K562 (cell line): ENCODE measurements around the gene TXNRD2. TPM values are rescaled to one million over a fixed set of nuclear protein-coding genes. Genes with fewer than 3 reads are reported as not detected.

Source experiments
- ARID3A ChIP-seq: IDR thresholded peaks from 2 replicates; pipeline ENCODE4 v1.6.1; 2012; ENCODE audit warnings: low read depth, low read length, improper control_type of control experiment, borderline replicate concordance
- ARID3B ChIP-seq: fragments of 250-450 bp; sonication (Bioruptor Pico); IDR thresholded peaks from 2 replicates; pipeline ENCODE4 v1.4.0; 2020; ENCODE audit warnings: borderline replicate concordance
- BRCA1 ChIP-seq, 2 experiments: fragments of 450-650 bp in 1 of 2; sonication (generic) in 1 of 2; formaldehyde crosslinking in 1 of 2; IDR thresholded peaks; 2 replicates each; pipeline versions ENCODE4 v1.5.0 to v1.6.1; 2017 to 2020; ENCODE audit warnings: mild to moderate bottlenecking in 1 of 2, missing genetic modification reagents in 1 of 2
- DIDO1 ChIP-seq: fragments of 450-650 bp; IDR thresholded peaks from 2 replicates; pipeline ENCODE4 v1.6.1; 2016; ENCODE audit warnings: low read depth, missing biosample characterization, missing genetic modification characterization
- E2F3 ChIP-seq: fragments of 250-450 bp; sonication (Bioruptor Pico); IDR thresholded peaks from 2 replicates; pipeline ENCODE4 v1.4.0; 2020; ENCODE audit warnings: mild to moderate bottlenecking
- EWSR1 ChIP-seq: fragments of 450-650 bp; IDR thresholded peaks from 2 replicates; pipeline ENCODE4 v1.6.1; 2018; ENCODE audit warnings: borderline replicate concordance, mild to moderate bottlenecking, low read depth, moderate library complexity; ENCODE audit not compliant: partially characterized antibody
- GTF2A2 ChIP-seq: IDR thresholded peaks from 2 replicates; pipeline ENCODE4 v1.6.1; 2016; ENCODE audit warnings: mild to moderate bottlenecking, missing genetic modification characterization, missing compliant biosample characterization
- HDAC3 ChIP-seq: fragments of 450-650 bp; IDR thresholded peaks from 2 replicates; pipeline ENCODE4 v1.6.1; 2018; ENCODE audit warnings: borderline replicate concordance, mild to moderate bottlenecking, moderate library complexity; ENCODE audit not compliant: partially characterized antibody
- ILK ChIP-seq: fragments of 450-650 bp; IDR thresholded peaks from 2 replicates; pipeline ENCODE4 v1.6.1; 2016; ENCODE audit warnings: missing genetic modification characterization, low read depth, mild to moderate bottlenecking, missing compliant biosample characterization, moderate library complexity, borderline replicate concordance
- OTX1 ChIP-seq: fragments of 450-650 bp; formaldehyde crosslinking; IDR thresholded peaks from 2 replicates; pipeline ENCODE4 v1.4.0; 2022; ENCODE audit warnings: mild to moderate bottlenecking
- PHF20 ChIP-seq: fragments of 450-650 bp; IDR thresholded peaks from 2 replicates; pipeline ENCODE4 v1.6.1; 2018; ENCODE audit not compliant: partially characterized antibody
- RB1 ChIP-seq: fragments of 450-650 bp; IDR thresholded peaks from 2 replicates; pipeline ENCODE4 v1.6.1; 2017; ENCODE audit warnings: low read depth, mild to moderate bottlenecking
- RBM39 ChIP-seq: fragments of 200-400 bp; formaldehyde crosslinking; optimal IDR thresholded peaks from 2 replicates; pipeline ENCODE3; 2018; ENCODE audit warnings: low read depth, low read length
- SIRT6 ChIP-seq: IDR thresholded peaks from one replicate; pipeline ENCODE4 v1.6.1; 2012; ENCODE audit warnings: low read depth, mild to moderate bottlenecking, control low read depth, inconsistent platforms, low read length, moderate library complexity
- SMAD3 ChIP-seq: fragments of 450-650 bp; formaldehyde crosslinking; conservative IDR thresholded peaks from 2 replicates; pipeline ENCODE4 v1.4.0; 2020; ENCODE audit warnings: mild to moderate bottlenecking
- SP1 ChIP-seq: sonication (generic); formaldehyde crosslinking; IDR thresholded peaks from 2 replicates; pipeline ENCODE4 v1.8.1; 2022; ENCODE audit warnings: mild to moderate bottlenecking, missing genetic modification reagents
- THRAP3 ChIP-seq: fragments of 450-650 bp; IDR thresholded peaks from 2 replicates; pipeline ENCODE4 v1.6.1; 2016; ENCODE audit warnings: mild to moderate bottlenecking, inconsistent platforms, borderline replicate concordance
- U2AF2 ChIP-seq: fragments of 200-400 bp; formaldehyde crosslinking; optimal IDR thresholded peaks from 2 replicates; pipeline ENCODE3; 2017; ENCODE audit warnings: low read depth, mild to moderate bottlenecking, low read length
- ZNF274 ChIP-seq: IDR thresholded peaks from 2 replicates; pipeline ENCODE4 v1.6.1; 2011; ENCODE audit warnings: low read depth, mild to moderate bottlenecking, low read length, moderate library complexity, borderline replicate concordance
- polyA plus RNA-seq, 8 experiments: library from polyadenylated mRNA; depleted of rRNA in 4 of 8; stranded (reverse) in 5 of 8; unstranded in 3 of 8; fragments of >200 nt; fragmentation: Nextera tagmentation in 2 of 8; fragmentation: Illumina TruSeq in 1 of 8; extraction: Ambion mirVana in 2 of 8; extraction: Trizol in 1 of 8; gene quantifications; 2 replicates each; pipeline versions ENCODE4 v1.2.1 to v1.2.3, GENCODE V29; 2011 to 2014; ENCODE audit warnings: inconsistent platforms in 1 of 8, missing spikeins in 1 of 8
- total RNA-seq, 7 experiments: library from RNA; depleted of rRNA in 6 of 7; stranded (reverse); fragments of >200 nt in 6 of 7; fragmentation: Illumina TruSeq in 2 of 7; extraction: Trizol in 2 of 7; gene quantifications; 2 replicates each; pipeline versions ENCODE4 v1.2.1 to v1.2.3, GENCODE V29; 2011 to 2021; ENCODE audit warnings: low replicate concordance in 1 of 7

The TXNRD2 gene
- total and polyA plus RNA-seq, 9 of the 15 experiments (the other 6 are each of a cell fraction or from before 2014, with no cell fraction given), result 3.3 to 80.2 (median 49.4) TPM

- no peak for TF ChIP-seq ARID3A
- TF ChIP-seq ARID3B (CRISPR knock-in tag), result no peak
- TF ChIP-seq DIDO1 (tag), result no peak
- no peak for TF ChIP-seq THRAP3
- TF ChIP-seq GTF2A2, result no peak
- TF ChIP-seq SP1 (CRISPR knock-in tag), result no peak
- no peak for TF ChIP-seq SIRT6
- no peak for TF ChIP-seq ZNF274
- no peak for TF ChIP-seq ILK (tag)
- TF ChIP-seq U2AF2, result no peak
- no peak for TF ChIP-seq RB1
- TF ChIP-seq PHF20, result no peak
- TF ChIP-seq RBM39, result no peak
- no peak for TF ChIP-seq E2F3 (CRISPR knock-in tag)
- no peak for TF ChIP-seq HDAC3
- TF ChIP-seq SMAD3 (CRISPR knock-in tag), result no peak
- TF ChIP-seq OTX1, result no peak
- no peak for TF ChIP-seq EWSR1
- no peak for TF ChIP-seq BRCA1 (IDR thresholded peaks at IDR 0.05)
- no peak for TF ChIP-seq BRCA1 (CRISPR knock-in tag; IDR thresholded peaks at IDR 0.05)
These were observed 41.5 kb upstream of the TXNRD2 start (continued) for GRCh38 chr22:19982991-19983578.
